ENCODE data around the gene CATSPERZ. TPM values are rescaled to one million over a fixed set of nuclear protein-coding genes. Genes with fewer than 3 reads are reported as not detected.
A peak's percentile ranks its signal among the peaks of the same experiment; 100 is the strongest.

The CATSPERZ gene
- total RNA-seq, 1 experiment from 2014 or later: not detected

- no peak for DNase-seq (ENCODE audit: low spot score)
Measured at GRCh38 chr11:64263947-64264317, 36.2 kb upstream of the CATSPERZ start.

DNA sequence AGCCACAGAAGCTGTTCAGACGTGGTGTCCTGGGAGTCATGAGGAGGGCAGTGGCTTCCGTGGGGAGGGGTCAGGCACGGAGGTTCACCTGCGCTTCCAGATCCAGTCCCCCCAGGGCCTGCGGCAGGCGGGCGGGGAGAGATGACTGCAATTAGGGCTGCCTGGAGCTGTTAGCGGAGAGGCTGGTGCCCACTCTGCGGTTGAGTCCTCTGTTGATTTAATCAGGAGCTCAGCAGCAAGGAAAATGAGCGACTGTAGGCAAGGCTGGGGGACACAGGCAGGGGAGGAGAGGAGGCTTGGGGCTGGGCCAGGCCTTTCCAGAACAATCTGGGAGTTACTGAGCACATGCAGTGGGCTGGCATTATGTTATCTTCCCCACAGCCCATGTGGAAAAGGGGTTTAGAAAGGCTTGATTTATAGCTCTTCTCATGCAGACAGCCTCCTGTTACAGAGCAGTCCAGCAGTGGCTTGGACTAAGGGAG, 35.7 kb upstream of the CATSPERZ start:
- no peak for DNase-seq (ENCODE audit: low spot score)

- no peak for DNase-seq (ENCODE audit: low spot score)
Measured at GRCh38 chr11:64265176-64266160, 34.7 kb upstream of the CATSPERZ start.

DNA sequence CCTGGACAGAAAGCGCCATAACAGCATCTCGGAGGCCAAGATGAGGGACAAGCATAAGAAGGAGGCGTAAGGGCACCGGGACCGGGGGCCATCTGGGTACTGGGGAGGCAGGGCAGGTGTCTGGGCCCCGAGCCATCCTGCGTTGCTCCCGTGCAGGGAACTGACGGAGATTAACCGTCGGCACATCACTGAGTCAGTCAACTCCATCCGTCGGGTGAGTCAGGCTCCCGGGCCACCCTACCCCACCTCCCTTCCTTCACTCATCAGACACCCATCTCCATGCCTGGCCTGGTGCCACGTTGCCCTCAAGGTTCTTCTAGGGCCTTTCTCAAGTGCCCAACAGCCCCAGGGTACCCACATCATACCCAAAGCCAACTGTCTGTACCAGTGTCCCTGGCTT, 33.8 kb upstream of the CATSPERZ start:
- DNase-seq (ENCODE audit: low spot score): no peak

- no peak for DNase-seq (ENCODE audit: low spot score)
Measured at GRCh38 chr11:64267207-64267945, 32.8 kb upstream of the CATSPERZ start.

DNA sequence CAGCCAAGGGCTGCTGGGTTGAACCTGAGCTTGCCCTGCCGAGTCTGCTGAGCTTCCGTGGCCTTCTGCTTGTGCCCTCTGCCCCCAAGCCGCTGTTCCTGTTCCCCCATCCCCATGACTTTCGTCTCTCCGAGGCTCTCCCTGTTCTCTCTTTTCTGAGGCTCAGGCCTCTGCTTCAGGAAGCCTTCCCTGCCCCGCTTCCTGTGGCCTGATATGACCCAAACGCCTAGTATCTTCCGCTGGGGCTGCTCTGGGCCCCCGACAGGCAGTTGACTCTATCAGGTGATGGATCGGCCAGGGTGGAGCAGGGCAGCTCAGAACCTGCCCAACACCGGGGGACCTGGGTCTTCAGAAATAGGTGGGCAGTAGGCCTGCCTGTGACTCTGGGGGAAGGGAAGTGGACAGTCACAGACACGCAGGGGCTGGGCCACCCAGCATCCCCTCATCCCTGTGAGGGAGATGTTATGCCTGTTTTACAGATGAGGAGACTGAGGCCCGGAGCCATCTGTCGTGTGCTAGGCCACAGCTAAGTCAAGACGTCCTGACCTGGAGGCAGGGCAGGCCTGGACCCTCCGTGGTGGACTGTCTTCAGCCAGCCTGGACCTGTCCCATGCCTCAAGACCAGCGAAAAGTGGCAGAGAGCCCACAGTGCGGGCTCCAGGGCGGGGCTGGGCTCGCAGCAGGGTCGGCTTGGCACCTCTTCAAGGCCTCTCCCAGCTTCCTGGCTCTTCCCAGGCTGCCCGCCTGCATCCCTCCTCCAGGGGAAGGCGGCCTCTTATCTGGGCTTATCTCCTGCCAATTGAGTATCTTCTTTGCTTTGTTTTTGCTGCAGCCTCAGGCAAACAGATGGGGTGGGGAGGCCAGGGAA, 31.9 kb upstream of the CATSPERZ start:
- DNase-seq (ENCODE audit: low spot score): peak; percentile 66

DNA sequence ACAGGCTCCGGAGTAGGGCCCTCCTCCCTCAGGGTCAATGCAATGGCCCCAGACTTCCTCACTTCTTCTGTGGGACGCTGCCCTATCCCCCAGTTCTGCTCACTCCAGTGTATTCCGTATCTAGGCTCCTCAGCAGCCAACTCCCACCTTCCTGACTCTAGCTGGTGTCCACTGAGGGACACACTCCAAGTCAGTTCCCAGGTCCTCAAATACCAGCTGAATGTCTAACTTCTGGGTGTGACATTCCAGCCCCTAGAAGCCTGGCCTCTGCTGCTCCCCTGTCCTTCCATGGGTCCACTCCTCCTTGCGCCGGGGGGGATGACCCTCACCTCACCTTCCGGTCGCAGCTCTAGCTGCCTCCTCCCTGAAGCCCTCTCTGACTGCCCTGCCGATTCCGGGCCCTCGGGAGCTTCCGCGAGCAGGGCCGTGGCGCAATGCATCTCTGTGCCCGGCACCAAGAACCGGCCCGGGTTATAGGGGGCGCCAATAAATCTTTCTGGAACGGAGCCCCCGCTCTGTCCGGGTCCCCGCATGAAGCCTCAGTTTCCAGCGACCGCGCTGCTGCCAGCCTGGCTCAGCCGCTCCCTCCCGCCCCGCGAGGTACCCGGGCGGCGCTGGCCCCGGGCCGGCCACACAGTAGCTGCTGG, 31.1 kb upstream of the CATSPERZ start:
- peak; percentile 58 for DNase-seq (ENCODE audit: low spot score)

GRCh38 chr11:64269540-64270220, 30.5 kb upstream of the CATSPERZ start:
- DNase-seq (ENCODE audit: low spot score): peak; percentile 99

DNA sequence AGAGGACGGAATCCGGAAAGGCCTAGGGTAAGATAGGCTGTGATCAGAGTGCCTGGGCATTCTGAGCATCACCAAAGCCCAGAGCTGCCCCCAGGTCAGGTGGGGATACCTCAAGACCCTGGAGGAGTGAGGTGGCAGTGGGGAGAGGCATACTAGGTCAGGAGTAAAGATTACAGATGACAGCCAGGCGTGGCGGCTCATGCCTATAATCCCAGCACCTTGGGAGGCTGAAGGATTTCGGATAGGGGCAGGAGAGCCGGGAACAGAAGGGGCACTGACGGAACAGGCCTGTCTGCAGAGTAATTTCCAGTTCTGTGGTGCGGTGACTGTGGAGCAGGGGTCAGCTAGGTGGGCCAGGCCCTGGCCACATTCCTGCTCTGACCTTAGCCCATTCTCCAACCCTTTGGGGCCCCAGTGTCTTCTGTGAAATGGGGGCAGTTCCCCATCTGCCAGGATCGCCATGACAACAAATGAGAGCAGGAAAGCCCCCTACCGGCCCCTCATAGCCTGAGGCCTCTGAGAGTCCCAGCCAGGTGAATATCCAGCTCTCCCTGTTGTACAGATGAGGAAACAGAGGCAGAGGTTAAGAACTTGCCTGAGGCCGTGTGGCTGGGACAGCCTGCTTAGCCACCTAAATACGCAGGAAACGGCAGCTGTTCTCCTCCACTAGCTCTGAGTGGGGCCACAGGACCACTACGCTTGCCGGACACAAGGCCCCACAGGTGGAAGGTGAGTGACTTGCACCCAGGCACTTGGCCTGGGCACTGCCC, 24.9 kb upstream of the CATSPERZ start:
- DNase-seq (ENCODE audit: low spot score): no peak

GRCh38 chr11:64275841-64276240, 24.3 kb upstream of the CATSPERZ start:
- no peak for DNase-seq (ENCODE audit: low spot score)

DNA sequence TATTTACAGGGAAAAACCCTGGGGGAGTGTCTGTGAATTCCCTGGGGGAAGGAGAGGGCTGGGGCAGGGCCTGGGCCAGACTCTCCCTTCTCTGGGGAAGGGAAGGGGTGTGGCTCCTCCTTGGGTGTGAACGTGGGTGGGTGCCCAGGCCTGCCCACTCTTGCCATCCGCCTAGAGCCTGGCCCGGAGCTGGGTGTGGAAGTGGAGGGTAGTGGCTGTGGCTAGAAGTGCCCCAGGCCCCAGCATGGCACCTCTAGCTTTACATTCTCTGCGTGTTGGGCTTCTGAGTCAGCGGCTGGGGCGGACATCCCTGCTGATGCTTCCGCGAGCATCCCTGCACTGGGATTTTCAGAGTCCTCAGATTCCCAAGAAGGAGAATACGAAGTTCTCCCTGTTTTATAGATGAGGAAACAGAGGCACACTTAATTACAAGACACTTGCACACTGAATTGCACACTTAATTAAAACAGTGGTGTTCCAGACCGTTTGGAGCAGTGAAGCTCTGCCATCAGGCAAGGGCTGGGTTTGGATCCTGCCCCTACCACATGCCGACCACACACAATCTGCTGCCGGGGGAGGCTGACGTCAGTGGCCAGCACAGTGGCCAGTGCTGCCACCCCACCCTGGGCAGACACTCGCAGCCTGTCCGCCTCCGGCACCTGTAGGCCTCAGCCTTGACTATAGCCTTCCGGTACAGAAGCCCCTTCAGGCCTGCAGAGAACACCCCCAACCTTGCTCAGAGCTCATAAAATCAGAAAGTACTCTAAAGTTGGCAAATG, 23.3 kb upstream of the CATSPERZ start:
- DNase-seq (ENCODE audit: low spot score): peak; percentile 49

- no peak for DNase-seq (ENCODE audit: low spot score)
Measured at GRCh38 chr11:64278576-64279190, 21.5 kb upstream of the CATSPERZ start.

- no peak for DNase-seq (ENCODE audit: low spot score)
Measured at GRCh38 chr11:64281957-64282770, 18.0 kb upstream of the CATSPERZ start.

- DNase-seq (ENCODE audit: low spot score): no peak
Measured at GRCh38 chr11:64283092-64283491, 17.1 kb upstream of the CATSPERZ start.

GRCh38 chr11:64284048-64284961, 15.9 kb upstream of the CATSPERZ start, which contains the start of gene BAD:
BAD (minus strand) TSS chr11:64284665; CDS start chr11:64284368, 297 bp downstream.
- DNase-seq (ENCODE audit: low spot score): peak; percentile 83

Data from H4 (cell line).